Activated CD8-positive, alpha-beta memory T cell treated with anti-CD3 and anti-CD28 coated beads for 4 hours (primary cell): ENCODE results near the gene ZC3H18.
A peak's percentile ranks its signal among the peaks of the same experiment; 100 is the strongest.

Experiments
- DNase-seq, 2 donors: peaks; one replicate each; pipeline ENCODE4 v3.0.0-alpha.2; 2020; ENCODE audit warnings: low read depth in 2 of 2

The ZC3H18 gene

DNA sequence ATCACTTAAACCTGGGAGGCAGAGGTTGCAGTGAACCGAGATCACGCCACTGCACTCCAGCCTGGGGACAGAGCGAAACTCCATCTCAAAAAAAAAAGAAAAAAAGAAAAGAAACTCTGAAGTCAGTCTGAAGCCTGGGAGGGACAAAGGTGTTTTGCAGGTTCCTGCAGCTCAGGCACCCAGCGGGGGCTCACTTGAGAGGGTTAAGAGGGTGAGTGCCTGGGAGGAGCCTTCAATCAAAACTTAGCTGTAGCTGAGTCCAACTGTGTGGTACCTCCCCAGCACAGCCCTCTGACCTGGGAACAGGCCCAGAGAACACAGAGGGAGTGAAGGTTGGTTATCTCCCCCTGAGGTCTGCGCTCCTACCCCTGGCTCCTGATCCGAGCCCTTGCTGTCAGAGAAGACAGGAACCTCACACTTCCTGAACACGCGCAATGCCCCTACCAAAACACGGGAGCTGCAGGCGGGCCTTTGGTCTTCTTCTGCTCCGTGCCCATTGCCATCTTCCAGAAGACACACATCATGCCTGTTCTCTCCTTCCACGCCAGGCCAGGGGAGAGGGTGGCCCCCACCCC lies 20.4 kb upstream of the ZC3H18 start:
- DNase-seq = no peak

DNA sequence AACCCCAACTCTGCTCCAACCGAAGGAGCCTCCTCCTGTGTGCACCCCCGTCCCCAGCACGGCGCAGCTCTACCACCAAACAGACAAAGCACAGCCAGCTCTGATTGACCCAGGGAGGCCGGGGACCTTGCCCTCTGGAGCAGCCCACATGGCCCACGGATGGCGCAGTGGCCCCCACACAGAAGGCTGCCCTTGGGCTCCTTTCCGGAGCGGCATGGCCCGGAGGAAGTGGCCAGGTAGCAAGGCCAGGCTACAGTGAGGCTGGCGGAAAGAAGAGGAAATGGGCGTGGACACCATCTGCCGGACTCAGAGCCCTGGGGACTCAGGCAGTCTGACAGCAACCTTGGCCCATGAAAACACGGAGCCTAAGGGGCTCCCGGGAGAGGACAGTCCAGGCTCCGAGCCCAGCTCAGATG lies 19.9 kb upstream of the ZC3H18 start:
- DNase-seq = no peak

DNA sequence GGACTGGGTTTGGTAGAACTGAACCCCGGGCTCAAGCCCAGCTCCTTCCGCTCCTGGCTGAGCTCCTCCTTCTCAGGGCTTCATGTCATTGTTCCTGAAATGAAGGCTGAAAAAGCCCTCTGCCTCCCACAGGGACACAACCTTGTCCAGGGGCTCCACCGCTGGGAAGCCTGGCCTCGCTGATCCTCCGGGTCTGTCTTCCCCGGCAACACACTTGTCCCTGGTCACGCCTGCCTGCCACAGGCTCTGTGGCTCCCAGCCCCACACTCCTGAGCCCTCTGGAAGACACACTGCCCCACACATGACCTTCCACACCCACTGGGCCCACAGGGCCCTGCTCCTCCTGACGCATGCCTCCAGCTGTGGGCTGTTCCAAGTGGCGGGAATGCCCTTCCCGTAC lies 18.0 kb upstream of the ZC3H18 start:
- no peak for DNase-seq

DNA sequence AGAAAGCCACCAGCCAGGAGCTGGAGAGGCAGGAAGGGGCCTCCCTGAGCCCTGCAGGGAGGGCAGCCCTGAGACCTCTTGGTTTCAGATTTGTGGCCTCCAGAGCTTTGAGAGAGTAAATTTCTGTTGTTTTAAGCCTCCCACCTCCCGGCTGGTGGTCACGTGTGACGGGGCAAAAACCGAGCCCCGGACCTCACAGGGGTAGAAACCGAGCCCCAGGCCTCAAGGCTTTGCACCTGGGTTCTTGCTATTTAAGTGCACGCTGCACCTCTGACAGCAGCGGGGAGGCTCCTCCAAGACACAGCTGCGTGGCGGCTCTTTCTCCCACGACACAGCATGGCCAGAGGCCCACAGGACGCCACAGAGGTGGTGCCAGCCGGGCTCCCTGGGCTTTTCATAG lies 17.4 kb upstream of the ZC3H18 start:
- no peak for DNase-seq

DNA sequence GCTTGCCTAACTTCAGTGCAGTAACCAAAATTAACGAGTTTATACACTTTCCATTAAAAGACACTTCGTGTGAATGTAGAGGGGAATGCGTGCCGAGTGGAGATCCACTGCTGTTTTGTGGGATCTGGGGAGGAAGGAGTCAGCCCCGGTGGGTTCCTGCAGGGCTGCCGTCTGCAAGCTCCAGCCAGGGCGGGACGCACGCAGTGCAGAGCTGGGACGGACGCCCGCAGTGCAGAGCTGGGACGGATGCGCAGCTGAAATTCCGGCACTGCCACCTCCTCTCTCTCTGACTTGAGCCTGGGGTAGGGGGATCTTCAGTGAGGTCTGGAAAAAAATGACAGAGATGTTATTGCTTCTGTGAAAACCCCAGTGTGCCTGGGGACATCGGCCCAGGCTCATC lies 16.5 kb upstream of the ZC3H18 start:
- no peak for DNase-seq

DNA sequence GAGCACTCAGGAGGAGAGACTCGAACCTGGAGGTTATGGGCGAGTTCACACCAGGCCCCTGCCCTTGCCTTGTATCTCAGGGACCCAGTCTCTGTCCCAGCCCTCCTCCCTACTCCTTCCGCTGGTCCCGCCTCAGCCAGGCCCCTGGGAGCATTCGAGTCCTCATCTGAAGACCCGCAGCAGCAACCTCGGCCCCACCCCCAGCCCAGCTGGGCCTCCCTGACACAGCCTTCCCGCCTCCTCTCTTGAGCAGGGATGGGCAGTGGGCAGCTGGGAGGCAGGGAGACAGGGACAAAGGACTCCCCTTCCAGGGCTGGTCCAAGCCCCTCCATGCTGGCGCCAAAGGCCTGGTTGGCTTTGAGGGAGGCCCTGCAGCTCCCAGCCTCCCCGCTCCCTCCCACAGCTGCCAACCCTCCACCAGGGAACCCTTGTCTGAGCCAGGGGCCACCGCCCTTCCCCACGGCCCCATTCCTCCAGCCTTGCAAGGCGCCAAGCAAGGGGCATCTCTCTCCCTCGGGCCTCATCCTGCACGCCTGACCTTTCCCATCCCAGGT lies 15.4 kb upstream of the ZC3H18 start:
- DNase-seq = no peak

DNA sequence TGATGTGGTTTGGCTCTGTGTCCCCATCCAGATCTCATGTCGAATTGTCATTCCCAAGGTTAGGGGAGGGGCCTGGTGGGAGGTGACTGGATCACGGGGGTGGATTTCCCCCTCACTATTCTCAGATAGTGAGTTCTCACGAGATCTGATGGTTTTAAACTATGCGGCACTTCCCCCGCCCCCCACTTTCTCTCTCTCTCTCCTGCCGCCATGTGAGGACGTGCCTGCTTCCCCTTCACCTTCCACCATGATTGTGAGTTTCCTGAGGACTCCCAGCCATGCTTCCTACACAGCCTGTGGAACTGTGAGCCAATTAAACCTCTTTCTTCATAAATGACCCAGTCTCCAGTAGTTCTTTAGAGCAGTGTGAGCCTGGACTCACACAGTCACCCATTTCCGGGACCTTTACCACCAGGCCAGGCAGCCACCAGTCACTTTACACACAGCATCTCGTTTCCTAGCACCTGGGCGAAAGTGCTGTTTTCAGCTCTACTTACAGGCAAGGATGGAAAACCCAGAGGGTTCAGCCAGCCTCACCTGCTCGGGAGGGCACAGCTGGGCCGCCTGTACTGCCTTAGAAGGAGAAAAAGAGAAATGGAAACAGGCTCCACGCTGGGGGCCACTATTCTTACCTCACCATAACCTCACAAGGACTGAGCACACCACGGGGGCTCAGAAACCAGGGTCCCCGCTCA lies 13.8 kb upstream of the ZC3H18 start:
- no peak for DNase-seq

DNA sequence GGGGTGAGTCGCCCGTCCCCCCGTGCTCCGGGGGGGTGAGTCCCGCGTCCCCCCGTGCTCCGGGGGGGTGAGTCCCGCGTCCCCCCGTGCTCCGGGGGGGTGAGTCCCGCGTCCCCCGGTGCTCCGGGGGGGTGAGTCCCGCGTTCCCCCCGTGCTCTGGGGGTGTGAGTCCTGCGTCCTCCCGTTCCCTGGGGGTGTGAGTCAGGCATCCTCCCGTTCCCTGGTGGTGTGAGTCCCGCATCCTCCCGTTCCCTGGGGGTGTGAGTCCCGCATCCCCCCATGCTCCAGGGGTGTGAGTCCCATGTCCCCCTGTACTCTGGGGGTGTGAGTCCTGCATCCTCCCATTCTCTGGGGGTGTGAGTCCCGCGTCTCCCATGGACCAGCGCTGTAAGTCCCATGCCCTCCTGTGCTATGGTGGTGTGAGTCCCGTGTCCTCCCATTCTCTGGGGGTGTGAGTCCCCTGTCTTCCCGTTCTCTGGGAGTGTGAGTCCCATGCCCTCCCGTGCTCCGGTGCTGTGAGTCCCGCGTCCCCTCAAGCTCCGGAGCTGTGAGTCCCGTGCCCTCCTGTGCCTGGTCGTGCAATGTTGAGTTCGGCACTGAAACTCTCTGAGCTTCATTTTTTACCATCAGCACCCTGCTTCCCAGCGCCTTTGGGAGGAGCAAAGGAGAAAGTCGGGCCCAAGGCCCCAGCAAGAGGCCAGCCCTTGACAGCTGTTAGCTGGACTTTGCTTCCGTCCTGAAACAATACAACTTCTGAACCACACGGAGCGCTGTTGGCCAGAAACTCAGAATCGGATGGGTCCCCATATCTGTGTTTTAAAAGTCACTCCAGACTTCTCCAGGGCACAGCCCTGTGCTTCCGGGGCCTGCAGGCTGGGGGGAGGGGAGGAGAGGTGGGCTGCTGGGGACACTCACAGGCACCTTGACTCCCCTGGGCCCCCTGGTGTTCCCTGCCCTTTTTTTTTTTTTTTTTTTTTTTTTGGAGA lies 11.5 kb upstream of the ZC3H18 start:
- no peak for DNase-seq

DNA sequence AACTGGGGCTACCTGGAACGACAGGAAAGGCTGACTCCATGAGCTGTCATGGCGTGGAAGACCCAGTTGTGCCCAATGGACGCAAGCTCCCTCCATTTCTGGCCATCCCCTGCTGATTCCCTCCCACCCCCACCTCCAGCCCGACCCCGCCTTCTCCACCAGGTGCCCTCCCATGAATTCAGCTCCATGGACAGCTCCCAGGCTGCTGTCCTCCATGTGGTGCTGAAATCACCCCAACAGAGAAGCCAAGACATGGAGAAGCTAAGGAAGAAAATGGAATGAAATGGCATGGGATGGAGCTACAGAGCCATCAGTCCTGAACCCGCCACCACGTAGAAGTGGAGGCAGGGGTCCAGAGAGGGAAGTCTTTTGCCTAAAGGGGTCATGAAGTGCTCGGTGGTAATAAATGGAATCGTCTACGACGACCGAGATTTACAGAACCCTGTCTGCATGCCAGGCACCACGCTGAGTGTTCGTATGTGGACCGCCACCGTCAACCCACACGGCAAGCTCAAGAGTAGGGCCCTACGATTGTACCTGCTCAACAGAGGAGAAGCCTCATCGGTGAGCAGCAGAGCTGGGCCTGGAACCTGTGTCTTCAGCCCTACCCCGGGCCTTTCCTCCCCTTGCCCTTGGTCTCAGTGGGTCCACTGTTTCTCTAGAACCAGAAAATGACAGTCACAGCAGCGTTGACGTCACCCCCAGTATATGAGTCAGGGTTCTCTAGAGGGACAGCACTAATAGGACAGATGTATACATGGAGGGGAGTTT lies 9.3 kb upstream of the ZC3H18 start:
- no peak for DNase-seq

DNA sequence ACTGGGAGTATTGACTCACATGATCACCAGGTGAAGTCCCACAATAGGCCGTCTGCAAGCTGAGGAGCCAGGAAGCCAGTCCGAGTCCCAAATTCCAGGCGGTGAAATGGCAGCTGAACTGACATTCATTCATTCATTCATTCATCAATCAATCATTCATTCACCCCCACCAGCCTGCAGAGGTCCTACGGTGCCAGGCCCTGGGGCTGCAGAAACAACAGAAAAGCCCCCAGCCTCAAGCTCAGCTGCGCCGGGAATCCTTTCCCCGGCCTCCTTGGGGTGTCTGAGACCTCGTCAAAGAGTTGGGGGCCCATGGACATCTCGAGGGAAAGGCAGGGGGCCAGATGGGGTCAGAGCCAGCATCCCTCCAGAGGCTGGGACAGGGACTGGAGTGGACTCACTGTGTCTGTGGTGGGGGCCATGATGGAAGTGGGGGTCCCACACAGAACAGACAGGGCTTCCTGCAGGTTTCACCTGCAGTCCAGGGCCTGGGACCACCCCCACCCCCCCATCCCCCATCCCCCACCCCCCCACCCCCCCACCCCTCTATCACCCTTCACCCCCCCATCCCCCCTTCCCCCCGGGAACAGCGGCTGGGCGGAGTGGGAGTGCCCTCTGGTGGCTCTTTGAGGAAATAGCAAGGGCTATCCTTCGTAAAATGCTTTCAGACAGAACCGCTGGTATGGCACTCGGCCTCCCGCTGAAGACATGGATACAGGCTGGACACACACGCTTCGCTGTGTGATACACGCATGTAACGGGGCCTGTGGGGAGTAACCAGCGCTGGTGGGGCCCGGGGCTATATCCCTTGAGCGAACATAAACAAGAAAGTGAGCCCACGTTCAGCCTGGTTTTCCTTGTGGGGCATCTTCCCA lies 8.5 kb upstream of the ZC3H18 start:
- DNase-seq = no peak

DNA sequence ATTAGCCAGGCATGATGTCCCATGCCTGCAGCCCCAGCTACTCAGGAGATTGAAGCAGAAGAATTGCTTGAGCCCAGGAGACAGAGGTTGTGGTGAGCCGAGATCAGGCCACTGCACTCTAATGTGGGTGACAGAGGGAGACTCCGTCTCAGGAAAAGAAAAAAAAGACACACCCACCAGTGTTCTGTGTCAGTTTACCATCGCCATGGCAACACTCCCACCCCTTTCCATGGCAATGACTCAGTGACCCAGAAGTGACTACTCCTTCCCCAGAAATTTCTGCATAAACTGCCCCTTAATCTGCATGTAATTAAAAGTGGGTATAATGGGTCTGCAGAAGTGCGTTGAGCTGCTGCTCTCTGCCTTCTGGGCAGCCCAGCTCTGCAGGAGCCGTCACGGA lies 4.0 kb upstream of the ZC3H18 start:
- peak in 1 of 2 donors; percentile 28 for DNase-seq

DNA sequence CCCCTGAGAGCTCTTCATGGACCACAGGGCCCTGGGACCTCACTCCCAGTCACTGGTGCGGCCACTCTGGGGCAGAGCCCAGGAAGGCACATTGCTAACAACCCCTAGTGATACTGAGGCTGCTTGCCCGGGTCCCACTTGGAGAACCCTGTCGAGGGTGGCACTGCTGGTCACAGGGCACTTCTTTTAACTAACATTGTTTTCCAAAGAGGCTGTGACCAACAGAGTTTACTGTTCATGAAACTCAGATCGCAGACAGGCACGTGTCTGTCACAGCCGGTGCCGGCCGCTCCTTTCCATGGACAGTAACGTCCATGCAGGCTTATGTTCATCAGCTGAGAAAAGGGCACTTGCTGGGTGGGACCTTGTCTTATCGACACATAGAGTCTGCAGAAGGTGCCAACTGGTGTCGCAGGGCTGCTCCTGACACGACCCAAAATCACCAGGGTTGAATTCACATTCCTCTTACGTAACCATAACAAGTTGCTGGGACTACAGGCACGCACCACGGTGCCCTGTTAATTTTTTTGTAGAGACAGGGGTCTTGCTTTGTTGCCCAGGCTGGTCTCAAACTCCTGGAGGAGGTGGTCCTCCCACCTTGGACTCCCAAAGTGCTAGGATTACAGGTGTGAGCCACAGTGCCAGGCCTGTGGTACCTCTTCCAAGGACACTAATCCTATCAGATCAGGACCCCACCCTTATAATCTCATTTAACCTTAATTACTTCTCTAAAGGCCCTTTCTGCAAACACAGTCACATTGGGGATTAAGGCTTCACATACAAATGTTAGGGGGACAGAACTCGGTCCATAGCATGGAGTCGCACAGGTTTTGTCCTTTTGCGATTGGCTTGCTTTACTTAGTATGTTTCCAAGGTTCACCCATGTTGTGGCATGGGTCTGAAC lies 1.2 kb upstream of the ZC3H18 start:
- no peak for DNase-seq

DNA sequence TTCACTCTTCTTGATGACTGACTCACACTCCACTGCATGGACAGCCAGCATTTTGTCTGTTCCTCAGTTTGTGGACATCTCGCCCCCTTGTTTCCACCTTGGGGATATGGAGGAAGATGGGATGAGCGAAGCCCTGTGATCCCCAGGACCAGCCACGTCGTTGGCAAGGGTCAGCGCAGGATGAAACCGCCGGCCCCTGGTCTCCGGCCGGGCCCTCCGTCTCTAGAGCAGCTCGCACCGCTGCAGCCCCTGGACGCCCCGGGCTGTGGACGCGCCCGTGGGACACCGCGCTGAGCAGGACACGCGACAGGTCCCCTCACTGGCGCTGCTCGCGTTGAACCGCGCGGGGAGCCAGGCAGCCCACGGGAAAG lies 604 bp upstream of the ZC3H18 start:
- DNase-seq = no peak

DNA sequence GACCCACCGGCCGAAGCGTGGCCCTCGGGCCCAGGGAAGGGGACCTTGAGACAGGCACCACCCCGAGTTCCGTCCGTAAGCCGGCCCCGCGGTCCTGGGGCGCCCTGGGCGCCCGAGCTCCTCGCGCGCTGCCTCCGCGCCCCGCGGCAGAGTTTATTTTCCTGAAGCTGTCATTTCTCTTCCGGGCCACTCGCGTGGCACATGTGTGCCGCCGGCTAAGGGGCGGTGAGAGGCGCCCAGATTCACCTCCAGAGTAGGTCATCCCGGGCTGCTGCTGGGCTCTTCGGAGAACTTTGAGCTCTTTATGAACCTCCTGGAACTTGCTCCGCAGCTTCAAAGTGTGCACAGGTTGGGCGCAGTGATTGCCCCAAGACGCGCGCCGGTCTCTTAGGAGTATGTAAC lies 489 bp downstream of the ZC3H18 start:
- DNase-seq = no peak

DNA sequence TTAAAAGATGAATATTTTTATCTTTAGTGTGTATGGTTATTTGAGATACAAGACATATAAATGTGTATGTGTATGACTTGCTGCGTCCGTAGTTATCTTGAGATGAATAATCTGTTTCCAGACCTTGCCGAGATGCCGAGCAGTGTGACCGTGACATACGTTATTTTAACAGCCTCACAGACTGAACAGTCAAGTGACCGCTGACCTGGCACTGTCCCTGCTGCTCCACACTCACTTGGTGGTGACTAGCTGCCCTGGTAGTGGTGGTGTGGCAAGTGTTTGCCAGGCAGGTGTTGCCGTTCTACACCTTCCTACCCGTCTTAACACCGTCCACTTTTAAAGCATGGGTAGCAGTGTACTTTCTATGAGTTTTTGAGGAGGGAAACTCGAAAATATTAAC lies 5.0 kb downstream of the ZC3H18 start:
- no peak for DNase-seq

DNA sequence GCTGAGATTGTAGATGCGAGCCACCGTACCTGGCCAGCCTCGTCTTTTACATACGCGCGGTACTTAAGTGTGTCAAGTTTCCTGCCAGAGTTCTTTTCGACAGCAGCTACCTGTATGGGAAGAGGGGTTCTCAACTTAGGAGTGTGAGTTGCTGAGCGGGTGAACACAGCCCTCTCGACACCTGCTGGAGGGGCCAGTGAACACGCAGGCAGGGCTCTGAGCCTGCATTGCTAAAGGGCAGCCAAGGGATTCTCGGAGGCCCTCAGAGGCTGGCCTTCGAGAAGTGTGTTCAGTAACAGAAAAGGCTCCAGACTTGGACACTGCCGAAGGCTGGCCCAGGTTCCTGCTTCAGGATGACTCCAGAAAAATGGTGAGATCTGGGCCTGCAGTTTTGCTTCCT lies 6.1 kb downstream of the ZC3H18 start:
- DNase-seq = no peak

DNA sequence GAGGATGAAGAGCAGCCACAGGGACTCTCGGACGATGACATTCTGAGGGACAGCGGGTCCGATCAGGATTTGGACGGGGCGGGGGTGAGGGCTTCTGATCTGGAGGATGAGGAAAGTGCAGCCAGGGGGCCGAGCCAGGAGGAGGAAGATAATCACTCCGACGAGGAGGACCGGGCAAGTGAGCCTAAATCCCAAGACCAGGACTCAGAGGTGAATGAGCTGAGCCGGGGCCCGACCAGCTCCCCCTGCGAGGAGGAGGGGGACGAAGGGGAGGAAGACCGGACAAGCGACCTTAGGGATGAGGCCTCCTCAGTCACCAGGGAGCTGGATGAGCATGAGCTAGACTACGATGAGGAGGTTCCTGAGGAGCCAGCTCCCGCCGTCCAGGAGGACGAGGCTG lies 7.0 kb downstream of the ZC3H18 start:
- DNase-seq = no peak

DNA sequence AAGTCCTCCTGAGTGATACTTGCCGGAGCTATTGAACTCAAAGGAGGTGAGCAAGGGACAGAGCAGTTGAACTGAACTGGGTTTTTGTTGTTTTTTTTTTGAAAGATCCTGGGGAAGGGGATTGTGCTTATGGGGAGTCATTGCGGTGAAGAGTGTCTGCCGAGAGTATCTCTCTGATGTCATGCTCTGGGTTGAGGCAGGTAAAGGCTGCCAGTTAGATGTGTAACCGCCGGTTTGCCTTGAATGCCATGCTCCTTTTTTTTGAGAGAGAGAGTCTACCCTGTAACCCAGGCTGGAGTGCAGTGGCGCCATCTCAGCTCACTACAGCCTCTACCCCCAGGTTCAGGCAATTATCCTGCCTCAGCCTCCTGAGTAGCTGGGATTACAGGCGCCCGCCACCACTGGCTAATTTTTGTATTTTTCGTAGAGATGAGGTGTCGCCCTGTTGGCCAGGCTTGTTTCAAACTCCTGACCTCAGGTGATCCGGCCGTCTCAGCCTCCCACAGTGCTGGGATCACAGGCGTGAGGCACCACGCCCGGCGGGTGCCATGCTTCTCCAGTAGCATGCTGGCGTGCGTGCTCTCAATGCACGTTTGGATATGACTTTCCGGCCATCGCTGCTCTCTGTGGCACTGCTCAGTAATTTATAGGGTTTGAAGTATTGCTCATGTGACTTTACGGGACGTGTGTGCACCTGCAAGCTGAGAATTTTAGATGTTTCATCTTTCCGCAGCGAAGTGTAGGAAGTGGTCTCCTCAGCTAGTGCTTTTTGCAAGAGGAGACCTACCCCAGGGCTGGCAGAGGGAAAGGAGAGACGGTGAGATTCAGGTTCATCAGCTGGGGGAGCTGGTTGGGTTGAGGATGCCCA lies 8.5 kb downstream of the ZC3H18 start:
- DNase-seq = no peak

DNA sequence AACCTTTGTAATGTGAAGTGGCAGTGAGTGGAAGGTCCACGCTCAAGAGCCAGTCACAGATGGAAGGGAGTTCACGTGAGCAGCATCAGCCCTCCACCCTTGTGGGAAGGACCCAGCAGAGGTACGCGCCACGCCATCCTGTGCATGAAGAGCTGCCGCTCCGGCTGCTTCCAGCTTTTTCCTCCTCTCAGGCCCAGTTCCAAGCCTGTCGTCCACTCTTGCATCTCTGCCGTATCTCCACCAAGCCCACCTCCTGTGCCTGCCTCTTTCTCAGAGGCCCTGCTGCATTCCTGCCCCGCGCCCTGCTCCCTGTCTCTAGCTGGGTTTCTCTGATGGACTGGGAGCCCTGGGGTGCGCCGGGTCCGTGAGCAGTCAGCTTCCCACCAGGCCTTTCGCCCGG lies 10.2 kb downstream of the ZC3H18 start:
- DNase-seq = no peak
